ENCODE measurements around the gene GLT8D2. TPM values are rescaled to one million over a fixed set of nuclear protein-coding genes. Genes with fewer than 3 reads are reported as not detected.

Gene GLT8D2
- total and polyA plus RNA-seq, 7 donors = 0.71 to 5.2 (median 1.5) TPM

DNA sequence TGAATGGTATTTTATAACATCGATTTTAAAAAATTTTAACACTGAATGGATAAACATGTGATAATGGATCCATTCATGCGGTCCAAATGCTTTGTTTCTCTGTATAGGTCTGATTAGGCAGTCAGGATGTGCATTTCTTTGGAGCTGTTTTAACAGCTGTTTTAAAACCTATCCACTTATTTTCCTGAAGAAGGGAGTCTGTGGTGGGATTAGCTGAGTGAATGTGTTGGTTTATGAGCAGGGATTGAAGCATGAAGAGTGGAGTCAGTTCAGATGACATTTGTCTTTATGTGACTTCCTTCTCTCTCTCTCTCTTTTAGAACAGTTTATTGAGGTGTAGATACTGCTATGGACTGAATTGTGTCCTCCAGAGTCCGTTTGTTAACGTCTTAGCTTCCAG, 37.7 kb downstream of the GLT8D2 start:
- intact Hi-C loops (cut with DNase I) = loop anchor here in 1 of 2 donors (5.0 kb wide), 1 partner anchor 50 kb away; the partner anchor contains the start of gene HCFC2
- ATAC-seq = no peak
- TF ChIP-seq, protein P1, sequence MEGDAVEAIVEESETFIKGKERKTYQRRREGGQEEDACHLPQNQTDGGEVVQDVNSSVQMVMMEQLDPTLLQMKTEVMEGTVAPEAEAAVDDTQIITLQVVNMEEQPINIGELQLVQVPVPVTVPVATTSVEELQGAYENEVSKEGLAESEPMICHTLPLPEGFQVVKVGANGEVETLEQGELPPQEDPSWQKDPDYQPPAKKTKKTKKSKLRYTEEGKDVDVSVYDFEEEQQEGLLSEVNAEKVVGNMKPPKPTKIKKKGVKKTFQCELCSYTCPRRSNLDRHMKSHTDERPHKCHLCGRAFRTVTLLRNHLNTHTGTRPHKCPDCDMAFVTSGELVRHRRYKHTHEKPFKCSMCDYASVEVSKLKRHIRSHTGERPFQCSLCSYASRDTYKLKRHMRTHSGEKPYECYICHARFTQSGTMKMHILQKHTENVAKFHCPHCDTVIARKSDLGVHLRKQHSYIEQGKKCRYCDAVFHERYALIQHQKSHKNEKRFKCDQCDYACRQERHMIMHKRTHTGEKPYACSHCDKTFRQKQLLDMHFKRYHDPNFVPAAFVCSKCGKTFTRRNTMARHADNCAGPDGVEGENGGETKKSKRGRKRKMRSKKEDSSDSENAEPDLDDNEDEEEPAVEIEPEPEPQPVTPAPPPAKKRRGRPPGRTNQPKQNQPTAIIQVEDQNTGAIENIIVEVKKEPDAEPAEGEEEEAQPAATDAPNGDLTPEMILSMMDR (IDR thresholded peaks at IDR 0.05) = no peak

GRCh38 chr12:104011253-104011652, 38.7 kb downstream of the GLT8D2 start:
- H3K9me3 ChIP-seq = no peaks in the 10 kb centered on the region
- no peaks in the 10 kb centered on the region for H3K36me3 ChIP-seq (ENCODE audit: insufficient read depth in 1 of 2, low read depth in 1 of 2)
- peaks cover 11% of the 10 kb centered on the region for H3K4me1 ChIP-seq
- peak in 1 of 2 donors; percentile 25 for DNase-seq
- intact Hi-C loops (cut with DNase I) = loop anchor here in 1 of 2 donors (5.0 kb wide), 1 partner anchor 51 kb away; the partner anchor contains the start of gene HCFC2
- H3K27ac ChIP-seq = peak overlapping the region; percentile 71
- H3K27me3 ChIP-seq (ENCODE audit: insufficient read depth in 3 of 3, low read length in 2 of 3) = no peaks in the 10 kb centered on the region
- H3K4me3 ChIP-seq = no peak overlapping the region
- ATAC-seq = peak; percentile 97 to 99 (median 98)
- TF ChIP-seq, protein P1 (IDR thresholded peaks at IDR 0.05) = no peak
- 26 to 32% (median 27%) methylated on average over 6 of the region's 6 CpGs for WGBS, 3 donors

More for the DNA sequence above, 37.7 kb downstream of the GLT8D2 start:
- Histone ChIP-seq H3K9me3 (no peaks in the 10 kb centered on the region), H3K4me3 (no peak overlapping the region), H3K4me1 (peaks cover 11% of the 10 kb centered on the region), H3K36me3 (ENCODE audit: insufficient read depth in 1 of 2, low read depth in 1 of 2) (no peaks in the 10 kb centered on the region), H3K27ac (no peak overlapping the region), H3K27me3 (ENCODE audit: insufficient read depth in 3 of 3, low read length in 2 of 3) (no peaks in the 10 kb centered on the region)
- DNase-seq = no peak
- WGBS, 3 donors = 55 to 65% (median 59%) methylated on average over 4 of the region's 4 CpGs

- intact Hi-C loops (cut with DNase I) = loop anchor here in 1 of 2 donors (5.0 kb wide), 1 partner anchor 52 kb away; the partner anchor contains the start of gene HCFC2
- ATAC-seq = peak; percentile 41 to 63 (median 56)
Measured at GRCh38 chr12:104010606-104011169, 39.3 kb downstream of the GLT8D2 start.

GRCh38 chr12:104010121-104010520, 39.9 kb downstream of the GLT8D2 start:
- Histone ChIP-seq H3K27ac (peak overlapping the region; percentile 71), H3K4me3 (no peak overlapping the region), H3K9me3 (no peaks in the 10 kb centered on the region), H3K27me3 (ENCODE audit: insufficient read depth in 3 of 3, low read length in 2 of 3) (no peaks in the 10 kb centered on the region), H3K4me1 (peaks cover 11% of the 10 kb centered on the region), H3K36me3 (ENCODE audit: insufficient read depth in 1 of 2, low read depth in 1 of 2) (no peaks in the 10 kb centered on the region)
- intact Hi-C loops (cut with DNase I) = loop anchor here in 1 of 2 donors (5.0 kb wide), 1 partner anchor 52 kb away; the partner anchor contains the start of gene HCFC2
- DNase-seq (no peak), ATAC-seq (peak in 2 of 4 donors; percentile 7 to 8)
- TF ChIP-seq, protein P1 (IDR thresholded peaks at IDR 0.05) = no peak
- WGBS, 3 donors = 67 to 68% (median 68%) methylated on average over 4 of the region's 4 CpGs

More at GRCh38 chr12:104010606-104011169, 39.3 kb downstream of the GLT8D2 start:
- WGBS, 3 donors = 21 to 33% (median 28%) methylated on average over 2 of the region's 2 CpGs
- TF ChIP-seq, protein P1 (IDR thresholded peaks at IDR 0.05) = no peak
- no peaks in the 10 kb centered on the region for H3K36me3 ChIP-seq (ENCODE audit: insufficient read depth in 1 of 2, low read depth in 1 of 2)
- peak overlapping the region; percentile 71 for H3K27ac ChIP-seq
- H3K4me1 ChIP-seq = peaks cover 11% of the 10 kb centered on the region
- H3K9me3 ChIP-seq = no peaks in the 10 kb centered on the region
- no peaks in the 10 kb centered on the region for H3K27me3 ChIP-seq (ENCODE audit: insufficient read depth in 3 of 3, low read length in 2 of 3)
- no peak for DNase-seq
- H3K4me3 ChIP-seq = no peak overlapping the region
